Amniotic stem cell (primary cell): ENCODE results near the gene ADM5.

Experiments used
- DNase-seq: peaks from one replicate; lab custom pipeline; 2025; lab: John Stamatoyannopoulos, UW

ADM5 gene, protein sequence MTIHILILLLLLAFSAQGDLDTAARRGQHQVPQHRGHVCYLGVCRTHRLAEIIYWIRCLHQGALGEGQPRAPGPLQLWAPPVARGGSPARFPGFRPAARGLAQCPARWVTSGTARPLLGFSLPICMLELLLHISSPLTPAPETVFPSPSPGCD

DNA sequence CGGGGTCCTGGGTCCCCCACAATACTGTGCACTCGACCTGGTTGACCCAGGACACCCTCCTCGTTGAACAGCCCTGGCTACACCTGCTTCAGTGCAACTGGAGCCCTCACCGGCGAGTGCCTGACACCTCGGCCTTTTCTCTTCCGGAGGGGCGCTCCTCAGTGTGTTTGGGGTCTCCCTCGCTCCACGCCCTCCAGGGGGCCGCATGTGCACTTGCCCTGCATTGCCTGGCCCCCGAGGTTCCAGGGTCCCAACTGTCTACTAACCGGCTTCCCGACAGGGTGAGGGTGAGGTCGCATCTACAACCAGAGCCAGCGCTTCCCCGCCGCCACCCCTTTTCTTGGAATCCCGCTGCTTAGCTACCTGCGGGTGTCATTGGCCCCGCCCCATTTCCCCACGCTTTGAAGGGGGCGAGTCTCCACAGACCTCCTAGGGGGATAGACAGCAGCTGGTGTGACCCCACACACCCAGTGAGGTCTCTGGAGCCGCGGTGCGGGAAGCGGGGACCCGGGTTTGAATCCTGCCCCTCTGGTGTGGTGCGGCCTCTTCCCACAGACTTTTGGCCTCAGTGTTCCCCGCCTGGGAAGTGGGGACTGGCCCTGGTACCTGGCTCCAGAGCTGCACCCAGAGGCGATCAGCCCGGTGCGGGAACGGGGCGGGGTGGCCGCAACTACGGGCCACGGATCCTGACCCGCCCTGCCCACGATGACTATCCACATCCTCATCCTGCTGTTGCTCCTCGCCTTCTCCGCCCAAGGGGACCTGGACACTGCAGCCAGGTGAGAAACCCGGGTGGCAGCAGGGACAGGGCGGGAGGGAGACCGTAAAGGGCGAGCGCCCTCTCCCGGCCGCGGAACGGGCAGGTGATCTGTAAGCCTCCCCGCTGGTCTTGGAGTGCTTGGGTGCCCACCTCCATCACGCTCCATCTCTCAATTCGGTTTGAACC, at the start of gene ADM5:
Gene ADM5, plus strand, starts transcription at position 462 of the 946 bp plus-strand sequence. Its CDS starts 244 bp downstream, at position 706.
- no peak for DNase-seq

DNA sequence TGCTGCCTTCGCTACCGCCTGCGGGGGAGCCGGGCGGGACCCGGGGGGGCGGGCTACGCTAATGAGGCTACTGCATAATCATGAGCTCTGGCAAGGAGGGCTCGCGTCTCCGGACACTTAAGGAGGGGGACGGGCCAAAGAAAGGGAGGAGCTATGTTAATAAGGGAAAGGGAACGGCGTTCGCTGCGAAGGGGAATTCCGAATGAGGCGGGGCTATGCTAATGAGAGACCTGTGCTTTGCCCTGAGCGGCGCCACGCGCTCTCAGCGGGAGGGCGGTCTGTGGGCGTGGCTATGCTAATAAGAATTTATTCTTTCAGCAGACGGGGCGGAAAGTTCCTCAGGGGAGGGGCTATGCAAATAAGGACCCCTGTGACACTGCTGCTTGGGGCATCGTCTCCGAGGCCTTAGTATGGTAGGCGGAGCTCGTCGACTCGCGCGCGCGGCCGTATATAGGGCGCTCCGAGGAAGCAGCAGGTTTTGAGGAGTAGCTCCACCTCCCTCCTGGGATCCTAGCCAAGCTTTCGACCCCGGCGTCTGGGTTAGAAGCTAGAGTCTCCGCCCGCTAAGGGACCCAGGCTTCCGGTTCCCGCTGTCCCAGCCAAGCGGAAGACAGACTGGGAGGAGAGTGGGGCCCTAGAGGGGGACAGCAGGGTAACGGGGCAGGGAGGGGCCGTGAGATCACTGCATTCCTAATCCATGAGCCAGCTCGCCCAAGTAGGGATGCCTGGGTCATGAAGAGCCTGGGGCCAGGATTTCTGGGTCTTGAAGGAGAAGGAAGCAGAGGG, 49.1 kb upstream of the ADM5 start, which contains the start of gene RRAS:
Gene RRAS, minus strand, starts transcription at position 31 of the 786 bp plus-strand sequence. CDS start 45 bp downstream, outside the sequence.
- peak; percentile 100 for DNase-seq

DNA sequence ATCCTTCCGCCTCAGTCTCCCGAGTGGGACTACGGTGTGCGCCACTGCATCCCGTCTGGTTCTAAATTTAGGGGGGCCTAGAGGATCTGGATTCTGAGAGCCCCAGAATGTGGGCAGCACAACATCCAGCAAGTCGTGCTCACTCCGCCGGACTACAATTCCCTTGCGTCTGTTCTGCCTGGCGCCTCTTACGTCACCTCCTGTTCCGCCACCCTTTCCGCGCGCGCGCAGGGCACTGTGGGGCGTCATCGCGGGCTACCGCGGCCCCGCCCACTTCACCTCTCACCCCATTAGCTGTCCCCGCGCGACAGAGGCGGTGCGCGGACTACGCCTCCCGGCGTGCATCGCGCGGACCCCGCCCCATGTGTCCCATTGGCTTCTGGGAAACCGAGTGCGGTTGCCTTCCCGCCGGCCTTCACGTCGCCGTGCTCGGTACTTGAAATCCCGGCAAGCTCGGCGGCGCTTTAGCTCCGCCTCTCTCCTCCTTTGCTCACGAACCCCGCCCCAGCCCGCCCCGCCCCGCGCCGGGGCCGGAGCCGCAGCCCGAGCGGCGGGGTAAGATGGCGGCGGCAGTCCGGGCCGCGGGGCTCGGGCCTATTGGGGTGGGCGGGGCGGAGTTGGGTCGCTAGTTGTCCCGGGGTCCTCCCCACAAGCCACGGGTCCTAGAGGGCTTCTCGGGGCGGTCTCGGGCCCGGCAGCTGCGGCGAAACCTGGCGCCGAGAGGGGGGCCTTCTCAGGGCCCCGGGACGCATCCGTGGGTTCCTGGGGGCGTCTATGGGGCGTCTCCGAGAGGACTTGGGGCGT, 47.5 kb upstream of the ADM5 start, which contains the start of gene SCAF1:
Gene SCAF1, plus strand, starts transcription at position 522 of the 804 bp plus-strand sequence. CDS start 2,818 bp downstream, outside the sequence.
- DNase-seq: peak; percentile 100

DNA sequence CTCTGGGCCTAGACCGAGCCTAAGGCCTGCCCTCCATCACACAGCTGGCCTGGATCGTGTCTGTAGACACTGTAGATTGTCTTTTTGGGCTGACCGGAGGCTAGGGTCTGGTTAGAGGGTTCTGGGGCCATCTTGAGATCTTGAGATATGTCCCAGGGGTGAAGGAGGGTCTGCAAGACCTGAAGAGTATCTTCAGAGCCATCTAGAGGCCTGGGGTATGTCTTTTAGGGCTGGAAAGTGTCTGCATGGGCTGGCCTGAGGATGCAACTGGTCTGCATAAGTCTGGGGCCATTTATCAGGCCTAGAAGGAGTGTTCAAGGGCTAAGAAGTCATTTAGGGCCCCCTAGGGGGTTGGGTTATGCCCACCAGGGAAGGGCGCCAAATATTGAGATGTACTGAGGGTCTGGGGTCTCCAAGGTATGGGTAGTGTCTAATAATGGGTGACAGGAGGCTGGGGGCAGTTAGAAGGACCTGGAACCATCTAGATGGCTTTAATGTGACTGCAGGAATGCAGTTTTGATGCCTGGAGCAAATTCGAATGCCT, 46.8 kb upstream of the ADM5 start:
- no peak for DNase-seq

DNA sequence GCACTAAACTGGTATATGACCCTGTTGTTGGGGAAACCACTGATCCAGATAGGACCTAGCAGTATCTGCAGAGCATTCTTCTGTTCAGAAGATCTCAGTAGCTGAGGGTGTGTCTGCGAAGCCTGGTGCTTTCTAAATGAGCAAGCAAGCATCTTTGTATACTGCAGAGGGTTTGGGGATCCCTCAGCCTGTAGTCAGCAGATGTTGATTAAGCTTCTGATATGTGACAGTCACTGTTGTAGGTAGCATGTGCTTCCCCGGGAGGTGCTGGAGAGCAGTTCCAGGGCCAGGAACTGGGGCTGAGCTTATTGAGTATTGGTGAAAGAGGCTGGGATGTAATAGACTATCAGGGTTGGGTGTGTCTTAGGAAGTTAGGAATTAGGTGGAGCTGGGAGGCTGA, 45.9 kb upstream of the ADM5 start:
- no peak for DNase-seq

DNA sequence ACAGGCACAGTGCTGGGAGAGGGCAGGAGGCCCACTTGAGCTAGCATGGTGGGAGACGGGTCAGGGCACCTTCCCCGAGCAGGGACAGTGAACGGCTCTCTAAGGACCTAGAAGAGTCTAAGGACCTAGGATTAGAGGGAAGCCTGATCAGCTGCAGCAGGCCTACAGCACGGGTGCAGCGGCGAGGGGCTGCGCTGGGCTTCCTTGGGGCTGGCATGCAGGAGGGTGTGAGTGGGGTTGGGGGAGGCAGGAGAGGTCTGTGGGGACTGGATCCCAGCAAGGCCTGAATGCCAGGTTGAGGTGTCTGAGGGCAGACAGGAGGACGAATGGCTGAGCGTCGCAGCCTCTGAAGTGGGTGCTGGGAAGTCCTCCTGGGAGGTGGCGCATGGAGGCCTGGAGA, 43.8 kb upstream of the ADM5 start:
- no peak for DNase-seq

DNA sequence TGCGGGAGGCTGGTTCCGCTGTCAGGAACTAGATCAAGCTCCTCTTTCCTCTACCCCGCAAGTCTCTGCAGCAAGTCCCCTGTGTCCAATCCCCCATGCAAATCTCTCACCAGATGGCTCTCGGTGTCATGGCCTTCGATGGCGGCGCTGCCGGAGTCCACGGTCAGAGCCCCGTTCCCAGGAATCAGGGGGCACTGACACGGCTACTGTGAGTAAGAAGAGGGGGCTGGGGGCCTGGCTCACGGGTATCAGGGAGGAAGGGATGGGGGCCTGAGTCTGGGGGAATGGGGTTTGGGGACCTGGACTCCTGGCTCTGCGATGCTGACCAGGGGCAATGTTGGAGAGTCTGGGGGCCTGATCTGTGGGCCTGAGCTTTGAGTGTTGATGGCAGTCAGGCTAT, 43.4 kb upstream of the ADM5 start:
- no peak for DNase-seq

DNA sequence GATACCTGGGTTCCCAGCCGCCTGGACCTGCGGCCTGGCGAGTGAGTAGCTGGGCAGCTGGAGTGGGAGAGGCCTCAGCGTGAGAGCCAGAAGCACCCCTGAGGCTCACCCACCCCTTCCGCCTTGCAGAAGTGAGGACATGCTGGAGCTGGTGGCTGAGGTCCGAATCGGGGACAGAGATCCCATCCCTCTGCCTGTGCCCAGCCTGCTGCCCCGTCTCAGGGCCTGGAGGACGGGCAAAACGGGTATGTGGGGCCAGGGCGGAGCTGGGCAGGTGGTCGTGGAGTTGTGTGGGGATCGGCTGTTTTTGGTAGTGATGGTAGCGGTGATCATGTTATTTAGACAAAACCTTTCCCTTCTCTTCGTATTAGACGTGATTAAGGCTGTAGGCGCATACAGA, 42.8 kb upstream of the ADM5 start:
- no peak for DNase-seq

DNA sequence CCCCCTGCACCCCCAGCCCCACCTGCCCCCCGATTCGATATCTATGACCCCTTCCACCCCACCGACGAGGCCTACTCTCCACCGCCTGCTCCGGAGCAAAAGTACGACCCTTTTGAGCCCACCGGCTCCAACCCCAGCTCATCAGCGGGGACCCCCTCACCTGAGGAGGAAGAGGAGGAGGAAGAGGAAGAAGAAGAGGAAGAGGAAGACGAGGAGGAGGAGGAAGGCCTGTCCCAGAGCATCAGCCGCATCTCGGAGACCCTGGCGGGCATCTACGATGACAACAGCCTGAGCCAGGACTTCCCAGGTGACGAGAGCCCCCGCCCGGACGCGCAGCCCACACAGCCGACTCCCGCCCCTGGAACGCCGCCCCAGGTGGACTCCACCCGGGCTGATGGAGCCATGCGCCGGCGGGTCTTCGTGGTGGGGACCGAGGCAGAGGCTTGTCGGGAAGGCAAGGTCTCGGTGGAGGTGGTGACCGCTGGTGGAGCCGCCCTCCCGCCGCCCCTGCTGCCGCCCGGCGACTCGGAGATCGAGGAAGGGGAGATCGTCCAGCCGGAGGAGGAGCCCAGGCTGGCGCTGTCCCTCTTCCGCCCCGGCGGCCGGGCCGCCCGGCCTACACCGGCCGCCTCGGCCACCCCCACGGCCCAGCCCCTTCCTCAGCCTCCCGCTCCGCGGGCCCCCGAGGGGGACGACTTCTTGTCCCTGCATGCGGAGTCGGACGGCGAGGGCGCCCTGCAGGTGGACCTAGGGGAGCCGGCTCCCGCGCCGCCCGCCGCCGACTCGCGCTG, 38.2 kb upstream of the ADM5 start:
- DNase-seq: no peak

DNA sequence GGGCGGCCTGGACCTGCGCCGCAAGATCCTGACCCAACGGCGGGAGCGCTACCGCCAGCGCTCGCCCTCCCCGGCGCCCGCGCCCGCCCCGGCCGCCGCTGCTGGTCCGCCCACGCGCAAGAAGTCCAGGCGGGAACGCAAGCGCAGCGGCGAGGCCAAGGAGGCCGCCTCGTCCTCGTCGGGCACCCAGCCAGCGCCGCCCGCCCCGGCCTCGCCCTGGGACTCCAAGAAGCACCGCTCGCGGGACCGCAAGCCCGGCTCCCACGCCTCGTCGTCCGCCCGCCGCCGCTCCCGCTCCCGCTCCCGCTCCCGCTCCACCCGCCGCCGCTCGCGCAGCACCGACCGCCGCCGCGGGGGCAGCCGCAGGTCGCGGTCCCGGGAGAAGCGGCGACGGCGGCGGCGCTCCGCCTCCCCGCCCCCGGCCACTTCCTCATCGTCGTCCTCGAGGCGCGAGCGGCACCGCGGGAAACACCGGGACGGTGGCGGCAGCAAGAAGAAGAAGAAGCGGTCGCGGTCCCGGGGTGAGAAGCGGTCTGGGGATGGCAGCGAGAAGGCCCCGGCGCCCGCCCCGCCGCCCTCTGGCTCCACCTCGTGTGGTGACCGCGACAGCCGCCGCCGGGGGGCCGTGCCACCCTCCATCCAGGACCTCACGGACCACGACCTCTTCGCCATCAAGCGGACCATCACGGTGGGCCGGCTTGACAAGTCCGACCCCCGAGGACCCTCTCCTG, 37.4 kb upstream of the ADM5 start:
- DNase-seq: no peak

DNA sequence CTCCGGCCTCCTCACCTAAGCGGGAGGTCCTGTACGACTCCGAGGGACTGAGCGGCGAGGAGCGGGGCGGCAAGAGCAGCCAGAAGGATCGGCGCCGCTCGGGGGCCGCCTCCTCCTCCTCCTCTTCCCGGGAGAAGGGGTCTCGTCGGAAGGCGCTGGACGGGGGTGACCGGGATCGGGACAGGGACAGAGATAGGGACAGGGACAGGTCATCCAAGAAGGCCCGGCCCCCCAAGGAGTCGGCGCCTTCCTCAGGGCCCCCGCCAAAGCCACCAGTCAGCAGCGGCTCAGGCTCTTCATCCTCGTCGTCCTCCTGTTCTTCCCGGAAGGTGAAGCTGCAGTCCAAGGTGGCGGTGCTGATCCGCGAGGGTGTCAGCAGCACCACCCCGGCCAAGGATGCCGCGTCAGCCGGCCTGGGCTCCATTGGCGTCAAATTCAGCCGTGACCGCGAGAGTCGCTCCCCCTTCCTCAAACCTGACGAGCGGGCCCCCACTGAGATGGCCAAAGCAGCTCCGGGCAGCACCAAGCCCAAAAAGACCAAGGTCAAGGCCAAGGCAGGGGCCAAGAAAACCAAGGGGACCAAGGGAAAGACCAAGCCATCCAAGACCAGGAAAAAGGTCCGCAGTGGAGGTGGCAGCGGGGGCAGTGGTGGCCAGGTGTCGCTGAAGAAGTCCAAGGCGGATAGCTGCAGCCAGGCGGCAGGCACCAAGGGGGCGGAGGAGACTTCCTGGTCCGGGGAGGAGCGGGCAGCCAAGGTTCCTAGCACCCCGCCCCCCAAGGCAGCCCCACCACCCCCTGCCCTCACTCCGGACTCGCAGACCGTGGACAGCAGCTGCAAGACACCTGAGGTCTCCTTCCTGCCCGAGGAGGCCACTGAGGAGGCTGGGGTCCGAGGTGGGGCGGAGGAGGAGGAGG, 36.6 kb upstream of the ADM5 start:
- DNase-seq: no peak

DNA sequence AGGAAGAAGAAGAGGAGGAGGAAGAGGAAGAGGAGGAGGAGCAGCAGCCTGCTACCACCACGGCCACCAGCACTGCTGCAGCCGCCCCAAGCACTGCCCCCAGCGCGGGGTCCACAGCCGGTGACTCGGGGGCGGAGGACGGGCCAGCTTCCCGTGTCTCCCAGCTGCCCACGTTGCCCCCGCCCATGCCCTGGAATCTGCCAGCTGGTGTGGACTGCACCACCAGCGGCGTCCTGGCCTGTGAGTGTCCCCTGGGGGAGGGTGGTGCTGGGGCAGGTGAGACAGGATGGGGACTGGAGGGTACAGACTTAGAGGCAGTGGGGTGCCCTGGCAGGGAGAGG, 36.0 kb upstream of the ADM5 start:
- DNase-seq: no peak

DNA sequence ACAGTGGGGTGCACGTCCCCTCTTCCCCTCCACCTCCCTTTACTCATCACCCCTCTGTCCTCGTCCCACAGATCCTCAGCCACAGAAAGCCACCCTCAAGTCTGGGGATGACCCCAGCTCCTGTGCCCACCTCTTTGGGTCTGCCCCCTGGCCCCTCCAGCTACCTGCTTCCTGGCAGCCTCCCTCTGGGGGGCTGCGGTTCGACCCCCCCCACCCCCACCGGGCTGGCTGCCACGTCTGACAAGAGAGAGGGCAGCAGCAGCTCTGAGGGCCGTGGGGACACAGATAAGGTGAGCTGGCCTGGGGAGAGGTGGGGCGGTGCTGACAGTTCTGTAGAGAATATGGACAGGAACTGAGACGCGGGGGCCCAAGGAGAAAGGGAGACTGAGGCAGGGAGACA, 34.8 kb upstream of the ADM5 start:
- no peak for DNase-seq

DNA sequence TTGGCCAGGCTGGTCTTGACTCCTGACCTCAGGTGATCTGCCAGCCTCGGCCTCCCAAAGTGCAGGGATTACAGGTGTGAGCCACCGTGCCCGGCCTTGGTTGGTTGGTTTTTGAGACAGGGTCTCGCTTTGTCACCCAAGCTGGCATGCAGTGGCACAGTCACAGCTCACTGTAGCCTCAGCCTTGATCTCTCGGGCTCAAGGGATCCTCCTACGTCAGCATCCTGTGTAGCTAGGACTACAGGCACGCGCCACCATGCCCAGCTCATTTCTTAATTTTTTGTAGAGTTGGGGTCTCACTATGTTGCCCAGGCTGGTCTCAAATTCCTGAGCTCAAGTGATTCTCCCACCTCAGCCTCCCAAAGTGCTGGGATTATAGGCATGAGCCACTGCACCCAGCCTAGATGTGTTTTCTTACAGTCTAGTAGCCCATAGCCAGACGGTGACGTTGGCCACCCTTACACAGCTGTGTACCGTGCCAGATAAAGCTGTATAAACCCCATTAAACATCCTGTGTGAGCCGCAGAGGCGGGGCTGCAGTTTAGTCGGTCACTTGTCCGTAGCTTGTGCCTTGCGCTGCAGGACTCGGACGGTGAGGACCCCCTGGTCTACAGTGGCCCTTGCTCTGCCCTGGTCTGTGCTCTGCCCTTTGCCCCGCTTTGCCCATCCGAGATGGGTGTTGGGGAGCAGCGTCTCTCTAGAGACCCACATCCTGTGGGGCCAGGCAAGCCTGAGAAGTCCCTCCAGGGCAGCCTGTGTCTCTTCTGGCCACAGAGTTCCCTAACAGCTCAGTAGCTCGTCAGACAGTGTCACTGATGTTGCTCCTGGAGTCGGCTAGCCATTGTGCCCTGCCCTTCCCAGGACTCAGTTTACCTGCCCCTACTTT, 33.6 kb upstream of the ADM5 start:
- DNase-seq: no peak

DNA sequence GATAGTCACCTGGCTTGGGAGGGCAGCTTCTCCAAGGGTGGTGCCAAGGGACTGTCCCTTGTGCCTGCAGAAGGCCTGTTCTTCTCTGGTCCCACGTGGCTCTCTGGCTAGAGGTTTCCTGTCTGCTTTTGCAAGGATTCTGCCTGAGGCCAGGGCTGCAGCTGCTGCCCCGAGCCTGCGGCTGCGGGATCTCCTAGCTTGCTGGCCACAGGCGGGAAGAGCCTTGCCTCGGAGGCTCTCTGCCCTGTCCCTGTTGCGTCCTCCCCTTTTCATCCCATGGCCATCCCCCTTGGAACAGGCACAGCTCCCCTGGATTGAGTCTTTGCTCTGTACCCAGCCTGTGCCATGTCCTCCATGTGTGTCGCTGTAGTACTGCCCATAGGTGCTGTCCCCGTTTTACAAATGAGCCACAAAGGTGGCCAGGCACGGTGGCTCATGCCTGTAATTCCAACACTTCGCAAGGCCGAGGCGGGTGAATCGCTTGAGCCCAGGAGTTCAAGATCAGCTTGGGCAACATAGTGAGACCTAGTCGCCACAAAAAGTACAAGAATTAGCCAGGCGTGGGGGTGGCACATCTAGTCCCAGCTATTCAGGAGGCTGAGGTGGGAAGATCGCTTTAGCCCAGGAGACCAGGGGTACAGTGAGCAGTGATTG, 32.8 kb upstream of the ADM5 start:
- DNase-seq: no peak

DNA sequence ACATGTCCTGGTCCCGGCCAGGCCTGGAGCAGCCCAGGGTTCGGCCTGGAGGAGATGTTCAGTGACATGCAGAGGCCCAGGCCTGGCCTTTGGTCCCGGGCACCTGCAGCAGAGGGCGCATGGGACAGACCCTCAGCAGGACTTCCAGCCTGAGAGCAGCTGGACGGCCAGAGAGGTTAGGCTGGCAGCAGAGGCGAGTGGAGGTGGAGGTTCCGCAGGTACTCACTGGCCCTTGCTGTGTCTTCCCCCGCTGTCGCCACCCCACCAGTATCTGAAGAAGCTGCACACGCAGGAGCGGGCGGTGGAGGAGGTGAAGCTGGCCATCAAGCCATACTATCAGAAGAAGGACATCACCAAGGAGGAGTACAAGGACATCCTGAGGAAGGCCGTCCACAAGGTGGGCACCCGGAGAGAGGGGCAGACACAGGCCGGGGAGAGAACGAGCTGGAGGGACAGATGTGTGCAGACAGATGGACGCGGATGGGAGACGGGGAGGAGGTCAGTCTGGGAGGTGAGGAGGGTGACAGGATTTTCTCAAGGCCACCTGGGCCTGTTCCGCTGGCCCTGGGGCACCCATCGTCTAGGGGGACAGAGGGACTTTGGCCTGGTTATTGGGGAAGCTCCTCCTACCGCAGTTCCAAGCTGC, 31.8 kb upstream of the ADM5 start:
- no peak for DNase-seq

DNA sequence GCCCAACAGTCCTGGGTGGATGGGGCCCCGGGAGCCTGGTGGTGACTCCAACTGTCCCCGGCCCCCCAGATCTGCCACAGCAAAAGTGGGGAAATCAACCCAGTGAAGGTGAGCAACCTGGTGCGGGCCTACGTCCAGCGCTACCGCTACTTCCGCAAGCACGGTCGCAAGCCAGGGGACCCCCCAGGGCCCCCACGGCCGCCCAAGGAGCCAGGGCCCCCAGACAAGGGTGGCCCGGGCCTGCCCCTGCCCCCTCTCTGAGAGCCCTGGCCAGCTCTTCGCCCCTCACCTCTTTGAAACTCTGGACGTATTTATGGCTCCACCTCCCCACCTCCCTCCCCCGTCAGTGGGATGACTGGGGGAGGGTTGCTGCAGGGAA, 31.3 kb upstream of the ADM5 start:
- no peak for DNase-seq
